ENCODE results near the gene DAZAP1. TPM values are rescaled to one million over a fixed set of nuclear protein-coding genes. Genes with fewer than 3 reads are reported as not detected.

Gene DAZAP1
- total and polyA plus RNA-seq, 2 experiments from 2014 or later, result 11.0 to 56.6 TPM

DNA sequence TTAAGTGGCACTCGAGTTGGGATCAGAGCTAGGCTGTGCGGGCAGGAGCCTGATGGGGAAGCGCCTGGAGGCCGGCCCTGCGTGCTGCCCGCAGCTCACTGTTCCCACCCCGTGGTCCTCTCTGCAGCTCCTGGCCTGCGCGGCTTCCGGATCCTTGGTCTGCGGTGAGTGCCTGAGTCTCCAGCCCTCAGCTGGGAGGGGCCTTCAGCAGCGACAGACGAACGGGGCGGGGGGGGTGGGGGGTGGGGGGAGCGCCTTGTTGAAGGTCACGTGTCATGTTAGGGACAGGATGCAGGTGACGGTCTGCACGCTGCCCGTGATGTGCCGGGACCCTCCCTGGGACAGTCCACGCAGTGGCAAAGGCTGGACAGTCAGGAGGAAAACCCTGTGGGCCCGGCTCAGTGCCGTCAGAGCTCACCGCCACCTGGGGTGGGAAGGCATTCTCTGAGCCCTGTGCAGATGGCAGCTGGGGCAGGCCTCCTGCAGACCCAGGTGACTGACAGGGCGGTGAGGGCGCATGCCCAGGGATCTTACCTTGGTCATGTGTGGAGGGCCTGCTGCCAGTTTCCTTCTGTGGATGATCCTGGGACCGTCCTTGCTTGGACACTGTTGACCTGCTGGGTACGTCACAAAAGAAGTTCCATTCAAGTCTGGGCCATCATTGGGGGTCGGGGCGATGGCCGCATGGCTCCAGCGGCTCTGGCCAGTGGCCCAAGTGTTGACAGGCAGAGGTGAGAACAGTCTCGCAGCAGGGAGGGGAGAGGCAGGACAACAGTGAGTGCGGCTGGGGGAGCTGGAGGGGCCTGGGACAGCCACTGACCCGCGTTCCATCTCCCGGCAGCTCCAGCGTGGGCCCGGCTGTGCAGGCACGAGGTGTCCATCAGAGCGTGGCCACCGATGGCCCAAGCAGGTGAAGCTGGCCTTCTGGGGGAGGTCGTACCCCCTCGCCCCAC, 19.4 kb upstream of the DAZAP1 start:
- Histone ChIP-seq H3K4me2 (ENCODE audit: unreplicated experiment) (no peak overlapping the region), H3K79me2 (ENCODE audit: insufficient read depth) (peaks cover 36% of the 10 kb centered on the region), H3K9ac (no peak overlapping the region), H3K27me3 (replicated peaks; ENCODE audit: insufficient read depth) (no peaks in the 10 kb centered on the region), H3K27ac (no peak overlapping the region), H3K9me2 (ENCODE audit: insufficient read depth) (no peaks in the 10 kb centered on the region), H4K20me1 (ENCODE audit: insufficient read depth) (no peaks in the 10 kb centered on the region), H3F3A (ENCODE audit: insufficient read depth) (peaks cover 1% of the 10 kb centered on the region), H3K36me3 (ENCODE audit: low read depth) (no peaks in the 10 kb centered on the region; the same call in 1 of the 2 replicates), H3K4me1 (ENCODE audit: insufficient read depth) (no peaks in the 10 kb centered on the region), H3K9me3 (ENCODE audit: low read depth) (no peaks in the 10 kb centered on the region), H2AFZ (no peak overlapping the region), H3K4me3 (no peak overlapping the region)
- WGBS, 2 experiments (ENCODE audit: low coverage in 1 of 2, low lambda C conversion rate in 2 of 2, missing lambda C conversion rate in 2 of 2), result 85% methylated on average over 35 to 45 of the region's 45 CpGs
- in situ Hi-C loops (cut with MboI), result no loop called here
- TF ChIP-seq EZH2 (IDR thresholded peaks at IDR 0.05; ENCODE audit: insufficient read depth, poor library complexity, severe bottlenecking) (no peak), EZH2phosphoT487 (IDR thresholded peaks at IDR 0.05; ENCODE audit: insufficient read depth, low read depth) (no peak)
- no peak for DNase-seq

DNA sequence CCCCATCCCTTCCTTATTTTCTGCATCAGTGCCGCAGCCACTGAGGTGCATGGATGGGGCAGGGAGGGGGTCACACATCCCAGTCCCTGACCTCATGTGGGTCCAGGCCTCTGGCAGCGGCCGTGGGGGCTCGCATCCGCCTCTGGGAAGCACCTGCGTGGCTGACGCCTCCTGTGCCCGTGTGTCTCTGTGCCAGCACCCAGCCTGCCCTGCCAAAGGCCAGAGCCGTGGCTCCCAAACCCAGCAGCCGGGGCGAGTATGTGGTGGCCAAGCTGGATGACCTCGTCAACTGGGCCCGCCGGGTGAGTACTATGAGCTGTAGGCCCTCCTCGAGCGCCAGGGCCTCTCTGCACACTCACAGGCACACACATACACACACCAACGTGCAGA, 18.8 kb upstream of the DAZAP1 start:
- no peaks in the 10 kb centered on the region for H3K4me1 ChIP-seq (ENCODE audit: insufficient read depth)
- no peaks in the 10 kb centered on the region; the same call in 1 of the 2 replicates for H3K36me3 ChIP-seq (ENCODE audit: low read depth)
- DNase-seq, result no peak
- no peak overlapping the region for H2AFZ ChIP-seq
- H3K9ac ChIP-seq, result no peak overlapping the region
- H3K4me3 ChIP-seq, result no peak overlapping the region
- no peaks in the 10 kb centered on the region for H3K9me2 ChIP-seq (ENCODE audit: insufficient read depth)
- H3K9me3 ChIP-seq (ENCODE audit: low read depth), result no peaks in the 10 kb centered on the region
- H3K79me2 ChIP-seq (ENCODE audit: insufficient read depth), result peaks cover 36% of the 10 kb centered on the region
- no peaks in the 10 kb centered on the region for H3K27me3 ChIP-seq (replicated peaks; ENCODE audit: insufficient read depth)
- in situ Hi-C loops (cut with MboI), result no loop called here
- H3K27ac ChIP-seq, result no peak overlapping the region
- WGBS, 2 experiments (ENCODE audit: low coverage in 1 of 2, low lambda C conversion rate in 2 of 2, missing lambda C conversion rate in 2 of 2), result 99 to 100% methylated on average over 17 of the region's 17 CpGs
- no peak for TF ChIP-seq EZH2phosphoT487 (IDR thresholded peaks at IDR 0.05; ENCODE audit: insufficient read depth, low read depth)
- TF ChIP-seq EZH2 (IDR thresholded peaks at IDR 0.05; ENCODE audit: insufficient read depth, poor library complexity, severe bottlenecking), result no peak
- H4K20me1 ChIP-seq (ENCODE audit: insufficient read depth), result no peaks in the 10 kb centered on the region
- no peaks in the 10 kb centered on the region for H3F3A ChIP-seq (ENCODE audit: insufficient read depth)
- H3K4me2 ChIP-seq (ENCODE audit: unreplicated experiment), result no peak overlapping the region

DNA sequence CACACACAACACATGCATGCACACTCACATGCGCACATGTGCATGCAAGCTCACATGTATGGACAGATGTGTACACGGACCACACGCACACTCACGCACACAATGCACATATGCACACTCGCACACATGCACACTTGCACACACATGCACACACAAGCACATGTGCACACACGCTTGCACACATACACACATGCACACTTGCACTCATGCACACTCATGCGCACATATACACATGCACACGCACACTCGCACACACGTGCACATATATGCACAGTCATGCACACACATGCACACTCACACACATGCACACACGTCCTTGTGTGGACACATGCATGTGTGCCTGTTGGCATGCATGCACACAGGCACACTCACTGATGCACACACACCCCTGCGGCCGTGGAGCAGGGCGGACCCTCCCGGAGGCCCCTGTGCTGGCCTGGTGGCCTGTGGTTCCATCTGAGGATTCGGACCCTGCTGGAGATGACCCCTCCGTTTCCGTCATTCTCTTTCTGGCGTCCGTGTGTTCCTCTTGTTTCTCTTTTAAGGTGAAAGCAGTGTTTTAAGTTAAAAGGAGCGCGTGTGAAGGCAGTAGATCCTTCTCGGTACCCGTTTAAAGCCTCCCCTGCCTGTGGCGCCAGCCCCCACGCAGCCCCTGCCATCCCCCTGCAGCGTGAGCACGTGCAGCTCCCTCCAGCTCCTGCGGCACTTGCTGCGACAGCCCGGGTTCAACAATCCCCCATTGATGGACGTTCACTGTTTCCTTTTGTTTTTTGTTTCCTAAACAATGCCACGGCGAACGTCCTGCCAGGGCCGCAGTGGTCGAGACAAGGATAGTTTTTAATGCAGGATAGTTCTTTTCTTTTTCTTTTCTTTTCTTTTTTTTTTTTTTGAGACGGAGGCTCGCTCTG, 18.1 kb upstream of the DAZAP1 start:
- no peak overlapping the region for H3K27ac ChIP-seq
- WGBS, 2 experiments (ENCODE audit: low coverage in 1 of 2, low lambda C conversion rate in 2 of 2, missing lambda C conversion rate in 2 of 2), result 92 to 95% methylated on average over 37 to 39 of the region's 39 CpGs
- no peak overlapping the region for H3K4me3 ChIP-seq
- no peak for DNase-seq
- no peaks in the 10 kb centered on the region for H3K4me1 ChIP-seq (ENCODE audit: insufficient read depth)
- in situ Hi-C loops (cut with MboI), result no loop called here
- no peak for TF ChIP-seq EZH2phosphoT487 (IDR thresholded peaks at IDR 0.05; ENCODE audit: insufficient read depth, low read depth)
- no peak for TF ChIP-seq EZH2 (IDR thresholded peaks at IDR 0.05; ENCODE audit: insufficient read depth, poor library complexity, severe bottlenecking)
- peaks cover 30% of the 10 kb centered on the region for H3K79me2 ChIP-seq (ENCODE audit: insufficient read depth)
- H4K20me1 ChIP-seq (ENCODE audit: insufficient read depth), result no peaks in the 10 kb centered on the region
- no peak overlapping the region for H3K4me2 ChIP-seq (ENCODE audit: unreplicated experiment)
- H3K27me3 ChIP-seq (replicated peaks; ENCODE audit: insufficient read depth), result no peaks in the 10 kb centered on the region
- no peaks in the 10 kb centered on the region for H3K9me2 ChIP-seq (ENCODE audit: insufficient read depth)
- no peaks in the 10 kb centered on the region; the same call in 1 of the 2 replicates for H3K36me3 ChIP-seq (ENCODE audit: low read depth)
- H3K9me3 ChIP-seq (ENCODE audit: low read depth), result no peaks in the 10 kb centered on the region
- H3K9ac ChIP-seq, result no peak overlapping the region
- H2AFZ ChIP-seq, result no peak overlapping the region
- H3F3A ChIP-seq (ENCODE audit: insufficient read depth), result no peaks in the 10 kb centered on the region

- H3K27me3 ChIP-seq (replicated peaks; ENCODE audit: insufficient read depth), result no peaks in the 10 kb centered on the region
- no peak overlapping the region for H3K27ac ChIP-seq
- no peaks in the 10 kb centered on the region; the same call in 1 of the 2 replicates for H3K36me3 ChIP-seq (ENCODE audit: low read depth)
- no peak for DNase-seq
- in situ Hi-C loops (cut with MboI), result no loop called here
- no peaks in the 10 kb centered on the region for H3K9me2 ChIP-seq (ENCODE audit: insufficient read depth)
- no peak overlapping the region for H3K9ac ChIP-seq
- H2AFZ ChIP-seq, result no peak overlapping the region
- peaks cover 14% of the 10 kb centered on the region for H3K79me2 ChIP-seq (ENCODE audit: insufficient read depth)
- WGBS, 2 experiments (ENCODE audit: low coverage in 1 of 2, low lambda C conversion rate in 2 of 2, missing lambda C conversion rate in 2 of 2), result 87 to 89% methylated on average over 29 to 42 of the region's 42 CpGs
- H3K4me2 ChIP-seq (ENCODE audit: unreplicated experiment), result no peak overlapping the region
- TF ChIP-seq EZH2phosphoT487 (IDR thresholded peaks at IDR 0.05; ENCODE audit: insufficient read depth, low read depth) (no peak), EZH2 (IDR thresholded peaks at IDR 0.05; ENCODE audit: insufficient read depth, poor library complexity, severe bottlenecking) (no peak)
- H3F3A ChIP-seq (ENCODE audit: insufficient read depth), result no peaks in the 10 kb centered on the region
- H3K9me3 ChIP-seq (ENCODE audit: low read depth), result no peaks in the 10 kb centered on the region
- H3K4me1 ChIP-seq (ENCODE audit: insufficient read depth), result no peaks in the 10 kb centered on the region
- no peaks in the 10 kb centered on the region for H4K20me1 ChIP-seq (ENCODE audit: insufficient read depth)
- no peak overlapping the region for H3K4me3 ChIP-seq
These were observed 16.4 kb upstream of the DAZAP1 start for GRCh38 chr19:1390890-1391423.
